ENCODE results near the gene MAN1A1. TPM values are rescaled to one million over a fixed set of nuclear protein-coding genes. Genes with fewer than 3 reads are reported as not detected.
A peak's percentile ranks its signal among the peaks of the same experiment; 100 is the strongest.

Gene MAN1A1
- total RNA-seq, 1 donor, result 79.6 TPM

- TF ChIP-seq, protein P1, sequence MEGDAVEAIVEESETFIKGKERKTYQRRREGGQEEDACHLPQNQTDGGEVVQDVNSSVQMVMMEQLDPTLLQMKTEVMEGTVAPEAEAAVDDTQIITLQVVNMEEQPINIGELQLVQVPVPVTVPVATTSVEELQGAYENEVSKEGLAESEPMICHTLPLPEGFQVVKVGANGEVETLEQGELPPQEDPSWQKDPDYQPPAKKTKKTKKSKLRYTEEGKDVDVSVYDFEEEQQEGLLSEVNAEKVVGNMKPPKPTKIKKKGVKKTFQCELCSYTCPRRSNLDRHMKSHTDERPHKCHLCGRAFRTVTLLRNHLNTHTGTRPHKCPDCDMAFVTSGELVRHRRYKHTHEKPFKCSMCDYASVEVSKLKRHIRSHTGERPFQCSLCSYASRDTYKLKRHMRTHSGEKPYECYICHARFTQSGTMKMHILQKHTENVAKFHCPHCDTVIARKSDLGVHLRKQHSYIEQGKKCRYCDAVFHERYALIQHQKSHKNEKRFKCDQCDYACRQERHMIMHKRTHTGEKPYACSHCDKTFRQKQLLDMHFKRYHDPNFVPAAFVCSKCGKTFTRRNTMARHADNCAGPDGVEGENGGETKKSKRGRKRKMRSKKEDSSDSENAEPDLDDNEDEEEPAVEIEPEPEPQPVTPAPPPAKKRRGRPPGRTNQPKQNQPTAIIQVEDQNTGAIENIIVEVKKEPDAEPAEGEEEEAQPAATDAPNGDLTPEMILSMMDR (IDR thresholded peaks at IDR 0.05; ENCODE audit: extremely low read depth, low read depth, low read length), result no peak
- Histone ChIP-seq H3K27ac (ENCODE audit: low read depth, low read length) (no peak overlapping the region), H2AFZ (ENCODE audit: low read length) (no peak overlapping the region), H3K9me3 (ENCODE audit: low read depth, low read length) (no peaks in the 10 kb centered on the region), H3K4me3 (ENCODE audit: insufficient read depth, low read length) (no peak overlapping the region), H3K36me3 (ENCODE audit: insufficient read depth, low read length) (no peaks in the 10 kb centered on the region), H4K20me1 (ENCODE audit: insufficient read depth, low read length) (no peaks in the 10 kb centered on the region), H3K4me2 (ENCODE audit: insufficient read depth, low read length) (no peak overlapping the region), H3K27me3 (ENCODE audit: insufficient read depth, low read length) (no peaks in the 10 kb centered on the region), H3K79me2 (ENCODE audit: insufficient read depth, low read length) (no peaks in the 10 kb centered on the region), H3K4me1 (ENCODE audit: insufficient read depth, low read length) (peaks cover 9% of the 10 kb centered on the region)
- DNase-seq (ENCODE audit: insufficient read length, low spot score, missing footprints), result no peak
Measured at GRCh38 chr6:119273272-119274196, 76.0 kb downstream of the MAN1A1 start.

- Histone ChIP-seq H3K9me3 (ENCODE audit: low read depth, low read length) (no peaks in the 10 kb centered on the region), H3K27ac (ENCODE audit: low read depth, low read length) (no peak overlapping the region), H3K4me2 (ENCODE audit: insufficient read depth, low read length) (no peak overlapping the region), H3K79me2 (ENCODE audit: insufficient read depth, low read length) (no peaks in the 10 kb centered on the region), H3K27me3 (ENCODE audit: insufficient read depth, low read length) (no peaks in the 10 kb centered on the region), H3K4me3 (ENCODE audit: insufficient read depth, low read length) (no peak overlapping the region), H3K36me3 (ENCODE audit: insufficient read depth, low read length) (no peaks in the 10 kb centered on the region), H2AFZ (ENCODE audit: low read length) (no peak overlapping the region), H4K20me1 (ENCODE audit: insufficient read depth, low read length) (no peaks in the 10 kb centered on the region), H3K4me1 (ENCODE audit: insufficient read depth, low read length) (no peaks in the 10 kb centered on the region)
- DNase-seq (ENCODE audit: insufficient read length, low spot score, missing footprints), result no peak
- TF ChIP-seq, protein P1 (IDR thresholded peaks at IDR 0.05; ENCODE audit: extremely low read depth, low read depth, low read length), result no peak
Measured at GRCh38 chr6:119270545-119270944, 79.0 kb downstream of the MAN1A1 start.

- no peak overlapping the region for H3K4me3 ChIP-seq (ENCODE audit: insufficient read depth, low read length)
- no peak overlapping the region for H2AFZ ChIP-seq (ENCODE audit: low read length)
- DNase-seq (ENCODE audit: insufficient read length, low spot score, missing footprints), result peak; percentile 52
- no peaks in the 10 kb centered on the region for H3K9me3 ChIP-seq (ENCODE audit: low read depth, low read length)
- no peaks in the 10 kb centered on the region for H3K79me2 ChIP-seq (ENCODE audit: insufficient read depth, low read length)
- no peaks in the 10 kb centered on the region for H3K36me3 ChIP-seq (ENCODE audit: insufficient read depth, low read length)
- TF ChIP-seq, protein P1 (IDR thresholded peaks at IDR 0.05; ENCODE audit: extremely low read depth, low read depth, low read length), result no peak
- H3K27ac ChIP-seq (ENCODE audit: low read depth, low read length), result no peak overlapping the region
- no peaks in the 10 kb centered on the region for H3K27me3 ChIP-seq (ENCODE audit: insufficient read depth, low read length)
- H3K4me1 ChIP-seq (ENCODE audit: insufficient read depth, low read length), result no peaks in the 10 kb centered on the region
- no peaks in the 10 kb centered on the region for H4K20me1 ChIP-seq (ENCODE audit: insufficient read depth, low read length)
- H3K4me2 ChIP-seq (ENCODE audit: insufficient read depth, low read length), result no peak overlapping the region
Measured at GRCh38 chr6:119269266-119270103, 80.1 kb downstream of the MAN1A1 start.
